Measurements from ENCODE around the gene ITM2C.

DNA sequence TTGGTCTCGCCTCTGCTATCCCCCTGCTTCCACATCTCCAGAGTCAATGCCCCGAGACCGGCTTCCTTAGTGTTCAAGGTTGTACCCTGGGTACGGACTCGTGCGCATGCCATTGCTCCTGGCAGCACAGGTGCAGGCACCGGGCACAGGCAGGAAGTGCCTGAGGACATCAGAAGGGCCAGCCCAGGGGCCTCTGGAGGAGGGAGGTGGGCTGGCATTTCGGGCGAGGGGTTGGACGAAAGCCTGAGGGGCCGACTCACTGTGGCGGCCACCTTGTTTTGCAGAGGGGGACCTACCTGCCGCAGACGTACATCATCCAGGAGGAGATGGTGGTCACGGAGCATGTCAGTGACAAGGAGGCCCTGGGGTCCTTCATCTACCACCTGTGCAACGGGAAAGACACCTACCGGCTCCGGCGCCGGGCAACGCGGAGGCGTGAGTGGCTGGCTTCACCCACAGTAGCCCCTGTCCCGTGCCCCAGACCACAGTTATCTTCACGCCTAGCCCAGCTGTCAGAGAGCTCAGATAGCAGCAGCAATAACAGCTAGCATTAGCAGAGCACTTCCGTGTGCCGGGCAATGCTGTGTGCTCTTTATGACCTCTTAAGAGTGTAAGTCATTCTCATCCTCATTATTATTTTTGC lies 12.5 kb downstream of the ITM2C start:
- TF ChIP-seq POLR2AphosphoS5 (IDR thresholded peaks at IDR 0.05; ENCODE audit: borderline replicate concordance, low read depth, low read length) (no peak), EZH2 (IDR thresholded peaks at IDR 0.05) (no peak), FOXP2 (optimal IDR thresholded peaks at IDR 0.05; ENCODE audit: control extremely low read depth, extremely low read length, insufficient read depth) (no peak)

All from SK-N-MC (cell line).